Subcutaneous preadipocyte (primary cell): ENCODE measurements around the gene ZER1. TPM values are rescaled to one million over a fixed set of nuclear protein-coding genes. Genes with fewer than 3 reads are reported as not detected.

Experiments
- small RNA-seq: library from RNA; depleted of rRNA; stranded (forward); fragments of <200 nt; gene quantifications from one replicate; pipeline ENCODE3, GENCODE V24; 2012
- total RNA-seq: library from RNA; depleted of rRNA; stranded (reverse); fragments of >200 nt; gene quantifications from 2 replicates; pipeline ENCODE4 v1.2.3, GENCODE V29; 2012

The ZER1 gene
- total RNA-seq = 16.8 and 17.3 TPM in 2 replicates

GRCh38 chr9:128771745-128772519 is at the start of gene ZER1:
Gene ZER1, minus strand, starts transcription at chr9:128771927. Its CDS starts 16,362 bp downstream, at chr9:128755565.

GRCh38 chr9:128818099-128818838 is 46.5 kb upstream of the ZER1 start, which contains the start of gene ENDOG:
Gene ENDOG, plus strand, starts transcription at chr9:128818500. Its CDS starts 185 bp downstream, at chr9:128818685.

GRCh38 chr9:128786681-128787601 is 15.2 kb upstream of the ZER1 start, which contains the start of gene TBC1D13:
Gene TBC1D13, plus strand, starts transcription at chr9:128787253. Its CDS starts 101 bp downstream, at chr9:128787354.

GRCh38 chr9:128723866-128724743 is 47.6 kb downstream of the ZER1 start, which contains the start of gene ZDHHC12:
Gene ZDHHC12, minus strand, starts transcription at chr9:128724127. Its CDS starts 34 bp downstream, at chr9:128724093.

GRCh38 chr9:128702445-128702948 is 69.2 kb downstream of the ZER1 start, which contains the start of gene PKN3:
Gene PKN3, plus strand, starts transcription at chr9:128702503. Its CDS starts 413 bp downstream, at chr9:128702916.

GRCh38 chr9:128688501-128689292 is 83.0 kb downstream of the ZER1 start, which contains the start of gene SET:
Gene SET, plus strand, starts transcription at chr9:128689222. Its CDS starts 361 bp downstream, at chr9:128689583.

Small RNA genes lying within 50 kb of the gene (small RNA-seq; reads per million reads assigned to genes)
- not detected for gene RF00017
- not detected for gene RN7SL560P

Other genes starting within 250 kb of the ZER1 start
- 283 and 383 TPM in 2 replicates for gene SPTAN1, start 219.3 kb downstream of the ZER1 start, total RNA-seq
- gene DYNC2I2, start 115.1 kb downstream of the ZER1 start, total RNA-seq = 62.1 and 83.9 TPM in 2 replicates
- gene SET, start 82.7 kb downstream of the ZER1 start, total RNA-seq = 321 and 441 TPM in 2 replicates
- gene PKN3, start 69.4 kb downstream of the ZER1 start, total RNA-seq = 1.8 and 3.3 TPM in 2 replicates
- 28.2 and 34.2 TPM in 2 replicates for gene ZDHHC12, start 47.8 kb downstream of the ZER1 start, total RNA-seq
- 8.8 and 9.2 TPM in 2 replicates for gene TBC1D13, start 15.3 kb upstream of the ZER1 start, total RNA-seq
- 20.6 and 22.7 TPM in 2 replicates for gene ENDOG, start 46.6 kb upstream of the ZER1 start, total RNA-seq
- gene SPOUT1, start 57.9 kb upstream of the ZER1 start, total RNA-seq = 15.1 and 20.5 TPM in 2 replicates
- gene KYAT1, start 110.0 kb upstream of the ZER1 start, total RNA-seq = 7.3 and 9.8 TPM in 2 replicates
- gene LRRC8A, start 110.2 kb upstream of the ZER1 start, total RNA-seq = 41.5 and 54.5 TPM in 2 replicates
- gene PHYHD1, start 149.1 kb upstream of the ZER1 start, total RNA-seq = 3.3 and 11.4 TPM in 2 replicates
- gene DOLK, start 175.7 kb upstream of the ZER1 start, total RNA-seq = 22.4 and 27.6 TPM in 2 replicates
- 51.4 and 80.2 TPM in 2 replicates for gene NUP188, start 175.8 kb upstream of the ZER1 start, total RNA-seq